Esophagus squamous epithelium (tissue), 5 donors: ENCODE results near the gene SLC17A5. TPM values are rescaled to one million over a fixed set of nuclear protein-coding genes. Genes with fewer than 3 reads are reported as not detected.

Experiments
- DNase-seq: peaks from one replicate; lab custom pipeline; 2025; lab: John Stamatoyannopoulos, UW
- H3K27ac ChIP-seq, 4 donors: fragments of 200-600 bp; sonication (generic); one replicate each; pipeline ENCODE4 v1.5.1; 2016 to 2019; ENCODE audit warnings: mild to moderate bottlenecking in 1 of 4
- H3K27me3 ChIP-seq, 4 donors: fragments of 200-600 bp; sonication (generic); 1 replicate in 3 of 4; 2 replicates in 1 of 4; pipeline versions ENCODE4 v1.5.1 to v1.6.0; 2017 to 2021; ENCODE audit warnings: antibody characterized with exemption in 1 of 4
- H3K36me3 ChIP-seq, 3 donors: fragments of 200-600 bp; sonication (generic); one replicate each; pipeline ENCODE4 v1.5.1; 2016 to 2019
- H3K4me1 ChIP-seq, 3 donors: fragments of 200-600 bp; sonication (generic); one replicate each; pipeline ENCODE4 v1.5.1; 2017 to 2019
- H3K4me3 ChIP-seq, 4 donors: fragments of 200-600 bp; sonication (generic); 1 replicate in 3 of 4; 2 replicates in 1 of 4; pipeline ENCODE4 v1.5.1; 2016 to 2019; ENCODE audit warnings: mild to moderate bottlenecking in 2 of 4, moderate library complexity in 1 of 4
- H3K9me3 ChIP-seq, 3 donors: fragments of 200-600 bp; sonication (generic); one replicate each; pipeline ENCODE4 v1.5.1; 2016 to 2019
- POLR2A ChIP-seq, 4 donors: fragments of 450-650 bp; IDR thresholded peaks; one replicate each; pipeline ENCODE4 v1.6.1; 2017; ENCODE audit warnings: antibody characterized with exemption in 4 of 4, mild to moderate bottlenecking in 4 of 4, moderate library complexity in 3 of 4
- WGBS, 2 donors: methylation state at CpG; one replicate each; pipeline ENCODE4 v1.1.5; 2018; 5-methylcytosine and 5-hydroxymethylcytosine counted together
- intact Hi-C: fragments of 100-400 bp; cut with DNase I; formaldehyde crosslinking; loops from one replicate; pipeline ENCODE4 v1.15.0; 2022
- total RNA-seq, 4 donors: library from RNA; depleted of rRNA; stranded (reverse); fragments of >200 nt; gene quantifications; one replicate each; pipeline ENCODE4 v1.1.0, GENCODE V29; 2016
- TF ChIP-seq, protein P1 (sequence below), 6 experiments: fragments of 450-650 bp in 4 of 6; fragments of 200-600 bp in 2 of 6; sonication (generic) in 2 of 6; IDR thresholded peaks; one replicate each; pipeline ENCODE4 v1.5.1; 2016 to 2019; ENCODE audit warnings: antibody characterized with exemption in 6 of 6, mild to moderate bottlenecking in 4 of 6, moderate library complexity in 4 of 6
- donor health status: DM: yes; HTN: yes; CAD: no.

Gene SLC17A5
- total RNA-seq, 4 donors from 2014 or later: 6.7 to 13.7 (median 9.9) TPM

DNA sequence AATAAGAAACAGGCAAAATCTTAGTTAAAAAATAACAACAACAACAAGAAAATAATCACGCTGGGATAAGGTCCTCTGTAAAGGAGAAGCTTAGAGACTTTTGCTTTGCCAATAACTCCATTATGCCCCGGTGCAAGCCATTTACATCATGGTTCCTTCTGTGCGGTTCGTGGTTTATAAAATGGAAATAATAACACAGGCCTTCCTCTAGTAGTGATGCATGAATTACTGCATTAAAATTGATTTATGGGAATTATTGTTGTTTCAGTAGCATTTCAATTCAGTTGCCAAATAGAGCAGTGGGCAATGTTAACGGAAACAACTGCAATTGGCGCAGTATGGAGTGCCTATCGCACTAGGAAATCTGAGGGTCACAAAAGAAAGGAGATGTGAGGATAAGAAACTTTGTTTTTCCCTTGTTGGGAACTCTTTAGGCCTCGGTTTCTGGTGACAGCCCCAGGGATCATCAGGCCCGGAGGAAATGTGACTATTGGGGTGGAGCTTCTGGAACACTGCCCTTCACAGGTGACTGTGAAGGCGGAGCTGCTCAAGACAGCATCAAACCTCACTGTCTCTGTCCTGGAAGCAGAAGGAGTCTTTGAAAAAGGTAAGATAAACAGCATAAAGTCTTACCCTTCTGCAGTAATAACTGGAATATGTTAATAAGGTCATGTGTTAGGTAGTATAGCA, 43.3 kb upstream of the SLC17A5 start:
- WGBS, 2 donors: 35 to 38% methylated on average over 10 of the region's 10 CpGs
- peak in 1 of 4 donors; percentile 21 for TF ChIP-seq POLR2A (IDR thresholded peaks at IDR 0.05)
- TF ChIP-seq, protein P1, sequence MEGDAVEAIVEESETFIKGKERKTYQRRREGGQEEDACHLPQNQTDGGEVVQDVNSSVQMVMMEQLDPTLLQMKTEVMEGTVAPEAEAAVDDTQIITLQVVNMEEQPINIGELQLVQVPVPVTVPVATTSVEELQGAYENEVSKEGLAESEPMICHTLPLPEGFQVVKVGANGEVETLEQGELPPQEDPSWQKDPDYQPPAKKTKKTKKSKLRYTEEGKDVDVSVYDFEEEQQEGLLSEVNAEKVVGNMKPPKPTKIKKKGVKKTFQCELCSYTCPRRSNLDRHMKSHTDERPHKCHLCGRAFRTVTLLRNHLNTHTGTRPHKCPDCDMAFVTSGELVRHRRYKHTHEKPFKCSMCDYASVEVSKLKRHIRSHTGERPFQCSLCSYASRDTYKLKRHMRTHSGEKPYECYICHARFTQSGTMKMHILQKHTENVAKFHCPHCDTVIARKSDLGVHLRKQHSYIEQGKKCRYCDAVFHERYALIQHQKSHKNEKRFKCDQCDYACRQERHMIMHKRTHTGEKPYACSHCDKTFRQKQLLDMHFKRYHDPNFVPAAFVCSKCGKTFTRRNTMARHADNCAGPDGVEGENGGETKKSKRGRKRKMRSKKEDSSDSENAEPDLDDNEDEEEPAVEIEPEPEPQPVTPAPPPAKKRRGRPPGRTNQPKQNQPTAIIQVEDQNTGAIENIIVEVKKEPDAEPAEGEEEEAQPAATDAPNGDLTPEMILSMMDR (IDR thresholded peaks at IDR 0.05): no peak

DNA sequence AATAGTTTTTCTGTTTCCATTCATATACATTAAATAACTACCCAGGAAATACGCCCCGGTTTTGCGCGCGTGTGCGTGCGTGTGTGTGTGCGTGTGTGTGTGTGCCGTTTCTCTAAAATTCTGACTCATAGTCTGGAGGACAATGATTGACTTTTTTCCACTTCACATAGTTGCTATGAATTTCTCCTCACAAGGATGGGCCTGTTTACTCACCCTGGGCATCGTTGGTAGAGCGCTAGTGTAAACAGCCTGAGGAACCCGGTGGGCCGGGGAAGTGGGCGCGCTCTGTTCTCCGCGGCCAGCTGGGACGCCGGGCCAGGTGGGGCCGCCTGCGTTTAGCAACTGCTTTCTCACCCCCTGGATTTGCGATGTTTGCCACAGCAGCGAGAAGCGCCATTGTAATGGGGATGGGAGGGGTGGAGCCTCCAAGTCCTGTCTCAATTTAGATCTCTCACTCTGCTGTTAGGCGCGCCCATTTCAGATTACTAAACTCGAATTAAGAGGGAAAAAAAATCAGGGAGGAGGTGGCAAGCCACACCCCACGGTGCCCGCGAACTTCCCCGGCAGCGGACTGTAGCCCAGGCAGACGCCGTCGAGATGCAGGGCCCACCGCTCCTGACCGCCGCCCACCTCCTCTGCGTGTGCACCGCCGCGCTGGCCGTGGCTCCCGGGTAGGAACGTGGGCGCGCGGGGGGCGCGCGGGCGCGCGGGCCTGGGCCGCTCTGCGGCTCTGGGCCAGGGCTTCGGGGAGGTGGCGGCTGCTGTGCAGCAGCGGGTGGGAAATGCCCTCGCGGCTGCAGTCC, 42.0 kb upstream of the SLC17A5 start, which contains the start of gene CD109:
Gene CD109 (plus strand): TSS at position 585 of the 803 bp plus-strand sequence. CDS start 13 bp downstream, at position 598.
- TF ChIP-seq, protein P1 (IDR thresholded peaks at IDR 0.05): peak in 1 of 6 experiments; percentile 4
- peak in 2 of 4 donors; percentile 27 to 44 for TF ChIP-seq POLR2A (IDR thresholded peaks at IDR 0.05)
- Histone ChIP-seq H3K4me3 (peak within 1 kb of the TSS; percentile 48 to 82 (median 66)), H3K36me3 (peaks cover 0 to 7% (median 0%) of the 10 kb centered on the region in 3 donors), H3K27me3 (no peaks in the 10 kb centered on the region), H3K9me3 (no peaks in the 10 kb centered on the region), H3K4me1 (peaks cover 0 to 49% (median 15%) of the 10 kb centered on the region in 3 donors), H3K27ac (peak within 1 kb of the TSS; percentile 88 to 95 (median 91))
- WGBS, 2 donors: 2 to 3% methylated on average over 14 to 15 of the region's 61 CpGs
- intact Hi-C loops: no loop called here
- DNase-seq: no peak

More for the DNA sequence above, 43.3 kb upstream of the SLC17A5 start:
- peaks cover 0 to 58% (median 15%) of the 10 kb centered on the region in 3 donors for H3K4me1 ChIP-seq
- H3K4me3 ChIP-seq: peak overlapping the region; percentile 48 to 82 (median 66)
- intact Hi-C loops: no loop called here
- DNase-seq: no peak
- no peaks in the 10 kb centered on the region for H3K27me3 ChIP-seq
- H3K27ac ChIP-seq: peak overlapping the region; percentile 88 to 95 (median 91)
- no peaks in the 10 kb centered on the region for H3K9me3 ChIP-seq
- H3K36me3 ChIP-seq: peaks cover 0 to 7% (median 0%) of the 10 kb centered on the region in 3 donors

DNA sequence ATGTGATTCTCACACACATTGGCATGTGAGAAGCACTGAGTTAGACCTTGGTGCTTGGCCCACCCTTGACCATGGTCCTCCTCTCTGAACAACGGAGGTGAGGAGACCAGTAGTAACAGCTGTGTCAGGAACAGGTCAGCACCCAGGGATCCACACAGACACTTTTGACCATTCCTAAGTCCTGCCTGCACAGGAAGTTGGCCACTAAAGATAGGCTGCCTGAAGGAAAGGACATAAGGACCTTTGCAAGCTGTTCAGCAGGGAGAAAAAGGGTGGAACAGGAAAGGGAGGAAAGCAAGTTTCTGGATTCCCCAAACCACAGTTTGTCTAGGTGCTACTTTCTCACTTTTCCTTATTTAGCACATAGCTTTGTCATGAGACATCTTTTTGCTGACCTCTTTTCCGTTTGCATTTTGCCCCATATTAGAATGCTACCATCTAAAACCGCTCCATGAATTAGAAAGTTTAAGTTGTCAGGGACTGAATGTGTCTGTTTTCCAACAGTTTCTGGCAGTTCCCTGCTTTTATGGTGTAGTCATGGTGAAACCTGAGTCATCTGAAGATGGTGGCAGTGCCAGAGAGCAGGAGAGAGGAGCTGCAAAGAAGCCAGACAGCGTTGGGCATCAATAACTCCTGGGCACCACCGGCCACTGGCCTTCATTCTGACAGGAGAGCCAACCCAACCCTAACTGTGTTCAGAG, 41.1 kb upstream of the SLC17A5 start:
- Histone ChIP-seq H3K36me3 (peaks cover 0 to 5% (median 0%) of the 10 kb centered on the region in 3 donors), H3K27me3 (no peaks in the 10 kb centered on the region), H3K27ac (peak overlapping the region; percentile 71 to 95 (median 90)), H3K4me1 (peaks cover 0 to 46% (median 15%) of the 10 kb centered on the region in 3 donors), H3K9me3 (no peaks in the 10 kb centered on the region), H3K4me3 (peak overlapping the region; percentile 48 to 82 (median 66))
- no peak for DNase-seq
- TF ChIP-seq, protein P1 (IDR thresholded peaks at IDR 0.05): no peak
- TF ChIP-seq POLR2A (IDR thresholded peaks at IDR 0.05): no peak
- intact Hi-C loops: no loop called here
- 15 to 28% methylated on average over 2 to 4 of the region's 5 CpGs for WGBS, 2 donors

DNA sequence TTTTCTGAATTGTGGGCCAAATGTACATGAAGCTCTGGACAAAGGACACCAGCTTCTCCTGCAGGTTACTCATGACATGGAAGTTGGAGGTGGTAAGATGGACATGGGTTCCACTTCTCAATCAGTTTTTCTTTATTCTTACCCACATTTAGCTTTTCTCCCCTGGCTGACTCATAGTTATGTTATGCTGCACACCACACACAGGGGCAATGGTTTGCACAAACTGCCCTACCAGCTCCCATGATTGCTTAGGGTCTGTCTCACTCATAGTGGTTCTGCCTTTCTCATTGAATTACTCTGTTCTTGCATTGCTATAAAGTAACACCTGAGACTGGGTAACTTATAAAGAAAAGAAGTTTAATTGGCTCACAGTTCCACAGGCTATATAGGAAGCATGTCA, 37.7 kb upstream of the SLC17A5 start:
- H3K9me3 ChIP-seq: no peaks in the 10 kb centered on the region
- no peak for DNase-seq
- peaks cover 0 to 22% (median 9%) of the 10 kb centered on the region in 3 donors for H3K4me1 ChIP-seq
- intact Hi-C loops: no loop called here
- no peaks in the 10 kb centered on the region for H3K36me3 ChIP-seq
- H3K27me3 ChIP-seq: no peaks in the 10 kb centered on the region
- H3K27ac ChIP-seq: no peak overlapping the region
- no peak overlapping the region for H3K4me3 ChIP-seq
- TF ChIP-seq, protein P1 (IDR thresholded peaks at IDR 0.05): no peak
- no peak for TF ChIP-seq POLR2A (IDR thresholded peaks at IDR 0.05)
